ENCODE results near the gene UNC79. TPM values are rescaled to one million over a fixed set of nuclear protein-coding genes. Genes with fewer than 3 reads are reported as not detected.
A peak's percentile ranks its signal among the peaks of the same experiment; 100 is the strongest.

UNC79 gene
- total RNA-seq, 1 donor from 2014 or later = 0.09 TPM

DNA sequence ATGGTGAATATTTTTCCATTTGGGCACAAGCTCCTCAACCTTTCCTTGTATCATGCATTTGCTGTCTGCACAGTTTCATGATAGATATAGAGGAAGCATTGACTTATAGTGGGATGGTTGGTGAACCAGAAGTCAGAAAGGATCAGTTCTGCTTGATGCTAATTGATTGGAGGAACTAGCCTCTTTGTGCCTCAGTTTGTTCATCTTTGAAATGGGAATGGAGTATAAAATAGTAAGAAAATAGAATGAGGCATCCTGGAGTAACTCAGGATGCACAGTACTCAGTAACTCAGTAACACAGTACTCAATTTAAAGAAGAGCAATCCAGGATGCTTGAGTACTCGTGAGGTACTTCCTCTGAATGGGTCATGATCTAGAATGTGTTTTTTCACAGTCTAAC is 109.5 kb downstream of the UNC79 start:
- H3K9me3 ChIP-seq = no peaks in the 10 kb centered on the region
- no peak overlapping the region for H3K4me3 ChIP-seq
- intact Hi-C loops (cut with DNase I) = no loop called here
- TF ChIP-seq CTCF (IDR thresholded peaks at IDR 0.05) = no peak
- H3K4me1 ChIP-seq = no peaks in the 10 kb centered on the region
- H3K27me3 ChIP-seq = no peaks in the 10 kb centered on the region
- ATAC-seq (no peak), DNase-seq (no peak)
- no peaks in the 10 kb centered on the region for H3K36me3 ChIP-seq
- H3K27ac ChIP-seq = no peak overlapping the region

DNA sequence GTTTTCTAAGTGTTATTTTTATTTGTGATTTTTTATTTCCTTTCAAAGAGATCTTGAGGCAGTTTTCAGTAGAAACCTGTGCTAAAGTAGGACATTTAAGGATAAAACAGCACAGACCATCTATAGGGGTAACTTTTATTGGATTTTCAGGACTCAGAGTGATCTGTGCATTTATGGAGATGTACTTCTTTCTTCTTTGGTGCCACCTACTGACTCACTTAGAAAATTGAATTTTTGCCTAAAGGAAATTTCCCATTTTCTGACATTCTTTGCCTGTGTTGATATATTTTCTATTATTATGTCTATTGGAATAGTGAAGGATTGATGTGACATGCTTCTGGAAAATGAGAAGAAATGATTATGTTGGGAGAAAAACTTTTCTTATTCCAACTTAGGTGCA is 113.0 kb downstream of the UNC79 start:
- Histone ChIP-seq H3K9me3 (no peaks in the 10 kb centered on the region), H3K4me3 (no peak overlapping the region), H3K27me3 (peaks cover 5% of the 10 kb centered on the region), H3K36me3 (no peaks in the 10 kb centered on the region), H3K27ac (no peak overlapping the region), H3K4me1 (no peaks in the 10 kb centered on the region)
- peak; percentile 34 for TF ChIP-seq CTCF (IDR thresholded peaks at IDR 0.05)
- intact Hi-C loops (cut with DNase I) = no loop called here
- ATAC-seq = no peak
- no peak for DNase-seq

DNA sequence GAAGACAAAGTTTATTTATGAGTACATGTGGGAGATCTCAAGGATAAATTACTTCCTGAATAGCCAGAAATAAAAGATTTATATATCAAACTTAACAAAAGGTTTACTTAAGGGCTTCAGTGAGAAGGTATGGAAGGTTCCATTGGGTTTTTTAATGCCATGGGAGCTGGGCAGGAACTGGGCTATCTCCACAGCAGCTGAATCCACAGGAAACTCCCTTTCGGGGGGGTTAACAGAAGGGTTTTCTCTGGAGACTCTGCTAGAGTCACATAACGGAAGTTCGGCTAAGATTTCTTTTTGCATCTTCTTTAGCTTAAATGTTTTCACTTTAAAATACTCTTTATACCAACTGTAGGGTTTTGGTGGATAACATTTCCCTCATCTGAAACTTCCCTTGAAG is 113.5 kb downstream of the UNC79 start:
- no peaks in the 10 kb centered on the region for H3K9me3 ChIP-seq
- no peaks in the 10 kb centered on the region for H3K4me1 ChIP-seq
- no peak overlapping the region for H3K4me3 ChIP-seq
- no peak for ATAC-seq
- no peaks in the 10 kb centered on the region for H3K36me3 ChIP-seq
- intact Hi-C loops (cut with DNase I) = no loop called here
- DNase-seq = no peak
- H3K27ac ChIP-seq = no peak overlapping the region
- H3K27me3 ChIP-seq = peaks cover 5% of the 10 kb centered on the region
- no peak for TF ChIP-seq CTCF (IDR thresholded peaks at IDR 0.05)

DNA sequence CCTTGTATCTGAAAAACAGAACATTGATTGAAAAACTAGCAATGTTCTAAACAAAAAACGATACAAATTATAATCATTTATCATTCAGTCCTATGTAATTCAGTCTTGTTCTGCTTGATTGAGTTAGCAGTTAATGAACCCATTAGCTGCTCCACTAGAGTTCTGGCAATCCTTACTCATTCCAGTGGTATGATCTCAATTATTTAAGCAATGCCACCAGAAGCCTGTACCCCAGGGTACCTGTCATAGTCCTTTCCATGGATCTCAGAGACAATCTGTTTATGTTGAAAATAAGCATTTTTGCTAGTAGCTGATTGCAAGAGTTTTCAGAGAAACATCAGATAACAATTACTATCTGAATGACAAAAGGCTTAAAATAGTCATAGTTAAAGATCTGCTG is 115.9 kb downstream of the UNC79 start:
- intact Hi-C loops (cut with DNase I) = no loop called here
- ATAC-seq (no peak), DNase-seq (no peak)
- no peak for TF ChIP-seq CTCF (IDR thresholded peaks at IDR 0.05)
- Histone ChIP-seq H3K27ac (no peak overlapping the region), H3K27me3 (peaks cover 5% of the 10 kb centered on the region), H3K4me1 (no peaks in the 10 kb centered on the region), H3K4me3 (no peak overlapping the region), H3K36me3 (no peaks in the 10 kb centered on the region), H3K9me3 (no peaks in the 10 kb centered on the region)

DNA sequence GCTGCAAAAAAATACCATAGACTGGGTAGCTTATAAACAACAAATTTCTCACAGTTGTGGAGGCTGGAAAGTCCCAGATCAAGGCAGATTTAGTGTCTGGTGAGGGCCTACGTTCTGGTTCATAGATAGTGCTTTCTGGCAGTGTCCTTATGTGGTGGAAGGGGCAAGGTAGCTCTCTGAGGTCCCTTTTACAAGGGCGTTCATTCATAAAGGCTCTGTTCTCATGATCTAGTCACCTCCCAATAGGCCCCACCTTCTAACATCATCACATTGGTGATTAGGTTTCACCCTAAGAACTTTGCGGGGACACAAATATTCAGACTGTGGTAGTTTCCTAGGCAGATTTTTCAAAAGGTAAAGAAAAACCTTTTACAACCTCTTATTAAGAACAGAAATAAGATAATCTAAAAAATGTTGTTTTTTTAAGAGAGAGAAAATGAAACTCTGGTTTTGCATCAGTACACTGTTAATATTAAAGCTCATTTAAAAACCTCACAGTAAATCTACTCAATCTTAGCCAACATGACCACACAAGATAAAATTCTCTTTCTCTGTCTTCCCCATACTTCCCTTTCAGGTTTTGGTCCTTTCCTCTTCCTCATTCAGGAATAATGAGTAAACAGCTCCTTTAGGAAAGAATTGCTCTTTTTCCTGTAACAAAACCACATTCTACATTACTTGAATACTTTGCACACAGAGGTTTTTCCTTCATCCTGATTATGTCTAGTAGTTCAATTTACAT is 117.5 kb downstream of the UNC79 start:
- no peak for ATAC-seq
- intact Hi-C loops (cut with DNase I) = no loop called here
- no peak for TF ChIP-seq CTCF (IDR thresholded peaks at IDR 0.05)
- Histone ChIP-seq H3K4me1 (no peaks in the 10 kb centered on the region), H3K9me3 (no peaks in the 10 kb centered on the region), H3K27ac (no peak overlapping the region), H3K4me3 (no peak overlapping the region), H3K27me3 (peaks cover 5% of the 10 kb centered on the region), H3K36me3 (no peaks in the 10 kb centered on the region)
- no peak for DNase-seq

GRCh38 chr14:93549595-93549994 is 118.9 kb downstream of the UNC79 start:
- Histone ChIP-seq H3K36me3 (no peaks in the 10 kb centered on the region), H3K9me3 (no peaks in the 10 kb centered on the region), H3K4me3 (no peak overlapping the region), H3K4me1 (no peaks in the 10 kb centered on the region), H3K27ac (no peak overlapping the region), H3K27me3 (peaks cover 5% of the 10 kb centered on the region)
- TF ChIP-seq CTCF (IDR thresholded peaks at IDR 0.05) = no peak
- intact Hi-C loops (cut with DNase I) = no loop called here
- no peak for ATAC-seq
- no peak for DNase-seq
